ENCODE results near the gene RAD51AP2. TPM values are rescaled to one million over a fixed set of nuclear protein-coding genes. Genes with fewer than 3 reads are reported as not detected.

Gene RAD51AP2
- total RNA-seq, 1 experiment from 2014 or later: not detected

- peak; percentile 9 for DNase-seq (ENCODE audit: low spot score)
Measured at GRCh38 chr2:17470855-17471641, 47.2 kb downstream of the RAD51AP2 start.

- no peak for DNase-seq (ENCODE audit: low spot score)
Measured at GRCh38 chr2:17461087-17461475, 57.2 kb downstream of the RAD51AP2 start.

Other genes with a start within 250 kb of the RAD51AP2 start
- gene VSNL1, start 22.3 kb upstream of the RAD51AP2 start, total RNA-seq (2014; rRNA removed; shearing (Covaris generic)): not detected in 2 replicates
- 6.6 and 8.4 TPM in 2 replicates for gene SMC6, start 235.4 kb upstream of the RAD51AP2 start, total RNA-seq (2014; rRNA removed; shearing (Covaris generic))
- gene GEN1, start 235.7 kb upstream of the RAD51AP2 start, total RNA-seq (2014; rRNA removed; shearing (Covaris generic)): 16.8 and 18.5 TPM in 2 replicates

All from HT-29 (cell line).